Umbilical cord (tissue), 1 donor: ENCODE measurements around the gene SLC35F1. TPM values are rescaled to one million over a fixed set of nuclear protein-coding genes. Genes with fewer than 3 reads are reported as not detected.

Experiments used
- total RNA-seq: library from RNA; depleted of rRNA; stranded (reverse); fragments of >200 nt; gene quantifications from one replicate; pipeline ENCODE4 v1.2.3, GENCODE V29; 2014; ENCODE audit warnings: low replicate concordance; ENCODE audit not compliant: insufficient read depth

Gene SLC35F1
- total RNA-seq, 1 donor from 2014 or later, result 2.2 TPM

Other genes with a start within 250 kb of the SLC35F1 start
- 17.3 TPM for gene NUS1, start 231.8 kb upstream of the SLC35F1 start, total RNA-seq